NCI-H446 treated with DMSO at 0.1 percent for 48 hours (cell line): ENCODE measurements around the gene EIF3J.
A peak's percentile ranks its signal among the peaks of the same experiment; 100 is the strongest.
"Not testable (repeated sequence)": the region's sequence is repeated elsewhere in the genome, so short reads cannot be mapped to it uniquely, and the experiment has no call there.

Experiments
- DNase-seq: peaks from one replicate; lab custom pipeline; 2025; lab: John Stamatoyannopoulos, UW

EIF3J gene

GRCh38 chr15:44536962-44537734, at the start of gene EIF3J:
EIF3J (plus strand) TSS chr15:44537147; CDS start chr15:44537195, 48 bp downstream.
- DNase-seq, result peak; percentile 87

GRCh38 chr15:44489464-44489863, 47.5 kb upstream of the EIF3J start:
- no peak for DNase-seq

GRCh38 chr15:44490622-44491021, 46.3 kb upstream of the EIF3J start:
- no peak for DNase-seq

- no peak for DNase-seq
These were observed 44.9 kb upstream of the EIF3J start for GRCh38 chr15:44492040-44492439.

GRCh38 chr15:44492672-44493071, 44.3 kb upstream of the EIF3J start:
- no peak for DNase-seq

GRCh38 chr15:44495562-44495961, 41.4 kb upstream of the EIF3J start:
- DNase-seq, result no peak

GRCh38 chr15:44500555-44500954, 36.4 kb upstream of the EIF3J start:
- DNase-seq, result no peak

- peak; percentile 21 for DNase-seq
These were observed 35.1 kb upstream of the EIF3J start for GRCh38 chr15:44501768-44502366.

- DNase-seq, result no peak
These were observed 20.5 kb upstream of the EIF3J start for GRCh38 chr15:44516436-44516835.

- DNase-seq, result no peak
These were observed 17.4 kb upstream of the EIF3J start for GRCh38 chr15:44519537-44519936.

GRCh38 chr15:44525018-44525417, 11.9 kb upstream of the EIF3J start:
- DNase-seq, result no peak

- no peak for DNase-seq
These were observed 9.7 kb upstream of the EIF3J start for GRCh38 chr15:44527241-44527640.

GRCh38 chr15:44529864-44530604, 6.9 kb upstream of the EIF3J start:
- DNase-seq, result no peak

GRCh38 chr15:44530653-44531052, 6.3 kb upstream of the EIF3J start:
- DNase-seq, result no peak

- not testable (repeated sequence) for DNase-seq
These were observed 4.7 kb upstream of the EIF3J start for GRCh38 chr15:44532275-44532674.

GRCh38 chr15:44532689-44533088, 4.3 kb upstream of the EIF3J start:
- DNase-seq, result no peak

GRCh38 chr15:44535092-44535491, 1.9 kb upstream of the EIF3J start:
- no peak for DNase-seq

GRCh38 chr15:44535523-44536301, 1.2 kb upstream of the EIF3J start:
- DNase-seq, result no peak

GRCh38 chr15:44536302-44536961, 515 bp upstream of the EIF3J start:
- no peak for DNase-seq

GRCh38 chr15:44537735-44538240, 841 bp downstream of the EIF3J start:
- DNase-seq, result no peak

GRCh38 chr15:44541282-44541958, 4.5 kb downstream of the EIF3J start:
- no peak for DNase-seq
